Measurements from ENCODE around the gene PKD1.
A peak's percentile ranks its signal among the peaks of the same experiment; 100 is the strongest.

PKD1 gene

GRCh38 chr16:2058420-2058819, 77.3 kb downstream of the PKD1 start:
- Histone ChIP-seq H3K4me3 (ENCODE audit: low read depth, low read length) (no peak overlapping the region), H3K36me3 (peaks cover 5% of the 10 kb centered on the region), H3K27me3 (no peaks in the 10 kb centered on the region), H3K4me1 (no peaks in the 10 kb centered on the region), H3K9me3 (no peaks in the 10 kb centered on the region)
- no peak for DNase-seq
- no peak for TF ChIP-seq CTCF (IDR thresholded peaks at IDR 0.05; ENCODE audit: low read depth, low read length)

- TF ChIP-seq CTCF (IDR thresholded peaks at IDR 0.05; ENCODE audit: low read depth, low read length), result no peak
- Histone ChIP-seq H3K27me3 (no peaks in the 10 kb centered on the region), H3K4me1 (no peaks in the 10 kb centered on the region), H3K4me3 (ENCODE audit: low read depth, low read length) (no peak overlapping the region), H3K36me3 (peaks cover 7% of the 10 kb centered on the region), H3K9me3 (no peaks in the 10 kb centered on the region)
- no peak for DNase-seq
Observed at GRCh38 chr16:2057438-2057837, 78.3 kb downstream of the PKD1 start.

- no peak for DNase-seq
- peak; percentile 42 for TF ChIP-seq CTCF (IDR thresholded peaks at IDR 0.05; ENCODE audit: low read depth, low read length)
- H3K4me3 ChIP-seq (ENCODE audit: low read depth, low read length), result no peak overlapping the region
- H3K4me1 ChIP-seq, result no peaks in the 10 kb centered on the region
- H3K9me3 ChIP-seq, result no peaks in the 10 kb centered on the region
- H3K36me3 ChIP-seq, result peaks cover 9% of the 10 kb centered on the region
- no peaks in the 10 kb centered on the region for H3K27me3 ChIP-seq
Observed at GRCh38 chr16:2056681-2057407, 78.9 kb downstream of the PKD1 start.

- Histone ChIP-seq H3K9me3 (no peaks in the 10 kb centered on the region), H3K27me3 (no peaks in the 10 kb centered on the region), H3K4me1 (no peaks in the 10 kb centered on the region), H3K4me3 (ENCODE audit: low read depth, low read length) (no peak overlapping the region), H3K36me3 (peaks cover 13% of the 10 kb centered on the region)
- peak; percentile 40 for TF ChIP-seq CTCF (IDR thresholded peaks at IDR 0.05; ENCODE audit: low read depth, low read length)
- peak; percentile 47 for DNase-seq
Observed at GRCh38 chr16:2056077-2056476, 79.6 kb downstream of the PKD1 start.

GRCh38 chr16:2054543-2055245, 81.0 kb downstream of the PKD1 start:
- TF ChIP-seq CTCF (IDR thresholded peaks at IDR 0.05; ENCODE audit: low read depth, low read length), result no peak
- H3K4me1 ChIP-seq, result no peaks in the 10 kb centered on the region
- DNase-seq, result no peak

GRCh38 chr16:2053897-2054296, 81.8 kb downstream of the PKD1 start:
- no peak for DNase-seq
- H3K36me3 ChIP-seq, result peaks cover 13% of the 10 kb centered on the region
- no peak for TF ChIP-seq CTCF (IDR thresholded peaks at IDR 0.05; ENCODE audit: low read depth, low read length)
- H3K9me3 ChIP-seq, result no peaks in the 10 kb centered on the region
- H3K4me1 ChIP-seq, result no peaks in the 10 kb centered on the region
- H3K4me3 ChIP-seq (ENCODE audit: low read depth, low read length), result no peak overlapping the region
- H3K27me3 ChIP-seq, result no peaks in the 10 kb centered on the region

More at GRCh38 chr16:2054543-2055245, 81.0 kb downstream of the PKD1 start:
- Histone ChIP-seq H3K9me3 (no peaks in the 10 kb centered on the region), H3K4me3 (ENCODE audit: low read depth, low read length) (no peak overlapping the region), H3K36me3 (peaks cover 13% of the 10 kb centered on the region), H3K27me3 (no peaks in the 10 kb centered on the region)
